MCF 10A (cell line): ENCODE measurements around the gene PCGF2. TPM values are rescaled to one million over a fixed set of nuclear protein-coding genes. Genes with fewer than 3 reads are reported as not detected.

Experiments used
- BruUV-seq: library from RNA; stranded (reverse); fragments of 400-500 nt; replicated peaks from 2 replicates; lab custom pipeline; 2021; lab: Mats Ljungman, UMichigan
- CTCF ChIA-PET: fragments of 300-600 bp; sonication (Branson Sonifier 250); formaldehyde crosslinking; extraction: SDS; loops from one replicate; lab custom pipeline; 2021; ENCODE audit warnings: antibody characterized with exemption, inconsistent platforms; lab: Yijun Ruan, JAX
- POLR2A ChIA-PET: fragments of 300-600, 350-650 bp; sonication (Branson Sonifier 250); formaldehyde crosslinking; extraction: SDS; loops from one replicate; lab custom pipeline; 2020; ENCODE audit warnings: antibody characterized with exemption, inconsistent platforms; lab: Yijun Ruan, JAX
- DNase-seq: peaks from one replicate; pipeline ENCODE4 v3.0.0-alpha.2; 2018; ENCODE audit not compliant: unreplicated experiment
- H3K27ac Mint-ChIP-seq: one replicate; pipeline ENCODE4 v1.8.0; 2022; ENCODE audit warnings: mild to moderate bottlenecking, low read depth, mixed read lengths; ENCODE audit not compliant: unreplicated experiment
- H3K27me3 Mint-ChIP-seq: one replicate; pipeline ENCODE4 v1.8.0; 2022; ENCODE audit warnings: mixed read lengths; ENCODE audit not compliant: insufficient read depth, unreplicated experiment
- H3K36me3 Mint-ChIP-seq: one replicate; pipeline ENCODE4 v1.8.0; 2022; ENCODE audit warnings: mild to moderate bottlenecking, moderate library complexity, mixed read lengths; ENCODE audit not compliant: insufficient read depth, unreplicated experiment
- H3K4me1 Mint-ChIP-seq: one replicate; pipeline ENCODE4 v1.8.0; 2022; ENCODE audit warnings: mixed read lengths; ENCODE audit not compliant: insufficient read depth, unreplicated experiment
- H3K4me3 Mint-ChIP-seq: one replicate; pipeline ENCODE4 v1.8.0; 2022; ENCODE audit warnings: mild to moderate bottlenecking, moderate library complexity, mixed read lengths; ENCODE audit not compliant: unreplicated experiment
- H3K9me3 Mint-ChIP-seq: one replicate; pipeline ENCODE4 v1.8.0; 2022; ENCODE audit warnings: mixed read lengths; ENCODE audit not compliant: unreplicated experiment
- intact Hi-C: fragments of 100-400 bp; cut with micrococcal nuclease; formaldehyde crosslinking; loops from 2 replicates; pipeline ENCODE4 v1.14.1; 2022
- total RNA-seq: library from RNA; stranded (reverse); gene quantifications from 2 replicates; pipeline ENCODE4 v1.2.3, GENCODE V29; 2022
- TF ChIP-seq, protein P1 (sequence below): fragments of 200-600 bp; IDR thresholded peaks from one replicate; pipeline ENCODE4 v1.8.0; 2022; ENCODE audit warnings: antibody characterized with exemption, mild to moderate bottlenecking; ENCODE audit not compliant: unreplicated experiment

The PCGF2 gene
- total RNA-seq, 1 experiment from 2014 or later, result 32.6 TPM

DNA sequence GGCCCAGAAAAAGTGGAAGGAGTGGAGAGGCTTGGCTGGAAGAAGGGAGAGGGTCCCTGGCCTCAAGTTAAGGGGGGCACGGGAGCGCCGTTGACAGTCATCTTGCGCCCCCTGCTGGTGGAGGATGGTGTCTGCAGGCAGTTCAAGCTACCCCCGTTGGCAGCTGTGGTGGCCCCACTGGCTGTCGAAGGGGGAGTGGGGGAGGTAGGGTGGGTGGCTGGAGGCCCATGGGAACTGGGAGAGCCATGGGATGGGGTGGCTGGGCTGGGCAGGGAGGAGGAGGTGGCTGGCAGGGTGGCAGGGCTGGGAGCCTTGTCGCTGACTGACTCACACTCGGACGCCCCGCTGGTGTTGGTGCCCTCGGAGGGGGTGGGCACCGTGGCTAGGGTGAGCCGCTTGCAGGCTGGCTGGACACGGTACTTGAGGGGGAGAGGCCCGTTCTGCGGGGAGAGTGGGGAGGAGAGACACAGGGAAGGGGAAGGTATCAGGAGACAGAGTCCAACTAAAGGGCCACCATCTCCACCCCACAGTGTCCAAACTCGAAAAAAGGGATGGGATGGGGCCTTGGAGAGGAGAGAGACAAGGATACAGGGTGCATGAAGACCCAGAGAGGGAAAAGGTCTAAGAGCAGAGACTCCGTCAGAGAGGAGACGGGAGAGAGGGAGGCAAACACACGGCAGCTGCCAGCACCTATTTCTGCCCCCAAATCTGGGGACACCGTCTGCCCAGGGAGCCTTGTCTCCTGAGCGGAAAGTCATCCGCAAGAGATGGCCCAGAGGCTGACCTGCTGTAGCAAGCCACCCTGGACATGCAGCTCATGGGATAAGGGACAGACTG, 12.8 kb downstream of the PCGF2 start:
- DNase-seq, result peak; percentile 43
- peak overlapping the region; percentile 31 for H3K27ac Mint-ChIP-seq
- H3K4me3 Mint-ChIP-seq, result no peak overlapping the region
- H3K27me3 Mint-ChIP-seq, result no peaks in the 10 kb centered on the region
- ChIA-PET POLR2A (interaction anchor here (0.6 to 2.1 kb wide), 5 partner anchors 11 to 177 kb away, joined by 3 to 7 read pairs (median 3); partner anchors contain the start of gene MLLT6), CTCF (interaction anchor here (0.6 to 6.0 kb wide), 15 partner anchors 10 to 1277 kb away, joined by 3 to 45 read pairs (median 4); no protein-coding TSS in a partner anchor)
- peaks cover 69% of the 10 kb centered on the region for H3K36me3 Mint-ChIP-seq
- BruUV-seq, result TSS peak; percentile 77
- no peaks in the 10 kb centered on the region for H3K9me3 Mint-ChIP-seq
- intact Hi-C loops, result loop anchor here (1.0 kb wide), 1 partner anchor 58 kb away; no protein-coding TSS in a partner anchor
- peaks cover 18% of the 10 kb centered on the region for H3K4me1 Mint-ChIP-seq
- TF ChIP-seq, protein P1, sequence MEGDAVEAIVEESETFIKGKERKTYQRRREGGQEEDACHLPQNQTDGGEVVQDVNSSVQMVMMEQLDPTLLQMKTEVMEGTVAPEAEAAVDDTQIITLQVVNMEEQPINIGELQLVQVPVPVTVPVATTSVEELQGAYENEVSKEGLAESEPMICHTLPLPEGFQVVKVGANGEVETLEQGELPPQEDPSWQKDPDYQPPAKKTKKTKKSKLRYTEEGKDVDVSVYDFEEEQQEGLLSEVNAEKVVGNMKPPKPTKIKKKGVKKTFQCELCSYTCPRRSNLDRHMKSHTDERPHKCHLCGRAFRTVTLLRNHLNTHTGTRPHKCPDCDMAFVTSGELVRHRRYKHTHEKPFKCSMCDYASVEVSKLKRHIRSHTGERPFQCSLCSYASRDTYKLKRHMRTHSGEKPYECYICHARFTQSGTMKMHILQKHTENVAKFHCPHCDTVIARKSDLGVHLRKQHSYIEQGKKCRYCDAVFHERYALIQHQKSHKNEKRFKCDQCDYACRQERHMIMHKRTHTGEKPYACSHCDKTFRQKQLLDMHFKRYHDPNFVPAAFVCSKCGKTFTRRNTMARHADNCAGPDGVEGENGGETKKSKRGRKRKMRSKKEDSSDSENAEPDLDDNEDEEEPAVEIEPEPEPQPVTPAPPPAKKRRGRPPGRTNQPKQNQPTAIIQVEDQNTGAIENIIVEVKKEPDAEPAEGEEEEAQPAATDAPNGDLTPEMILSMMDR, result peak; percentile 89

GRCh38 chr17:38733982-38734973, 13.9 kb downstream of the PCGF2 start:
- POLR2A ChIA-PET, result interaction anchor here (0.6 to 1.5 kb wide), 3 partner anchors 15 to 57 kb away, joined by 3 to 4 read pairs (median 3); no protein-coding TSS in a partner anchor
- intact Hi-C loops, result no loop called here

DNA sequence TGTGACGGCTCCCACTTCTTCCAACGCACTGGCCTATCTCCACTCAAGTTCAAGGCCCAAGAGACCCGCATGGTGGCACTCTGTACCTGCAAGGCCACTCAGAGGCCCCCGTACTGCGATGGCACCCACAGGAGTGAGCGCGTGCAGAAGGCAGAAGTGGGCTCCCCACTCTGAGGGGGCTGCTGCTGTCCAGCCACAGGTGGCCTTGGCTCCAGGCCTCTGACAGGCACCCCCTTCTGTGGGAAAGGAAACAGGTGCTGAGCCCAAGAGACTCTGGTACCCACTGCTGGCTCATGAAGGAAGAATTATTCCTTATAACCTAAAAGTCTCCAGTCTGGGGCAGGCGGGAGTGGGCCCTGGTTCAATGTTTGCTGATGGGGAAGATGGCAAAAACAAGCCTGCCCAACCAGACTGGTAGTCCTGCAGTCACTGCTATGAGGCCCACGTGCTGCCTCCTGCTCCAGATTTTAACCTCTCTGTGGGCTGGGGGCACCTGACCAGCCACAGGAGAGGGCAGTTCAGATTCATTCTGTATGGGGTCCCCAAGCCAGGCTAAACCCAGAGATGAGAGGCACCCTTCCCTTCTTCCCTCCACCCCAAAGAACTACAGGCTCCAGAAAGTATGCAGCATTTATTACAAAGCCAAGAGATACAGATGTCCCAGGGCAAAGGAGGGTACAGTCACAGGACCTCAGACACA, 14.7 kb downstream of the PCGF2 start:
- H3K36me3 Mint-ChIP-seq, result peaks cover 56% of the 10 kb centered on the region
- BruUV-seq, result TSS peak; percentile 13

More at GRCh38 chr17:38733982-38734973, 13.9 kb downstream of the PCGF2 start:
- TF ChIP-seq, protein P1, result no peak
- Mint-ChIP-seq H3K9me3 (no peaks in the 10 kb centered on the region), H3K27ac (peak overlapping the region; percentile 31), H3K36me3 (peaks cover 63% of the 10 kb centered on the region), H3K4me3 (no peak overlapping the region), H3K4me1 (peaks cover 18% of the 10 kb centered on the region), H3K27me3 (no peaks in the 10 kb centered on the region)
- no peak for DNase-seq
- BruUV-seq, result no TSS peak
- CTCF ChIA-PET, result interaction anchor here (0.6 to 6.0 kb wide), 13 partner anchors 11 to 348 kb away, joined by 3 to 45 read pairs (median 4); no protein-coding TSS in a partner anchor

More for the DNA sequence above, 14.7 kb downstream of the PCGF2 start:
- H3K9me3 Mint-ChIP-seq, result no peaks in the 10 kb centered on the region
- DNase-seq, result no peak
- TF ChIP-seq, protein P1, result no peak
- CTCF ChIA-PET, result interaction anchor here (1.7 to 6.0 kb wide), 3 partner anchors 11 to 57 kb away, joined by 4 to 45 read pairs (median 37); no protein-coding TSS in a partner anchor
- H3K4me1 Mint-ChIP-seq, result peaks cover 18% of the 10 kb centered on the region
- POLR2A ChIA-PET, result interaction anchor here (0.6 to 1.5 kb wide), 2 partner anchors 16 to 56 kb away, joined by 3 to 4 read pairs; no protein-coding TSS in a partner anchor
- intact Hi-C loops, result no loop called here
- H3K27ac Mint-ChIP-seq, result no peak overlapping the region
- no peaks in the 10 kb centered on the region for H3K27me3 Mint-ChIP-seq
- H3K4me3 Mint-ChIP-seq, result no peak overlapping the region
